Gastroesophageal sphincter (tissue), 3 donors: Measurements from ENCODE around the gene UBC.

Experiments
- EP300 ChIP-seq: sonication (generic); formaldehyde crosslinking; IDR thresholded peaks from one replicate; pipeline ENCODE4 v1.6.1; 2017; ENCODE audit warnings: antibody characterized with exemption, mild to moderate bottlenecking
- POLR2A ChIP-seq, 2 donors: fragments of 450-650 bp; IDR thresholded peaks; one replicate each; pipeline ENCODE4 v1.6.1; 2017; ENCODE audit warnings: antibody characterized with exemption in 2 of 2, mild to moderate bottlenecking in 2 of 2, moderate library complexity in 1 of 2
- POLR2AphosphoS5 ChIP-seq: sonication (generic); formaldehyde crosslinking; IDR thresholded peaks from one replicate; pipeline ENCODE4 v1.6.1; 2017; ENCODE audit warnings: antibody characterized with exemption
- TF ChIP-seq, protein P1 (sequence below), 4 experiments: fragments of 200-600 bp in 2 of 4; fragments of 450-650 bp in 2 of 4; sonication (generic) in 1 of 4; IDR thresholded peaks; one replicate each; pipeline ENCODE4 v1.5.1; 2017 to 2019; ENCODE audit warnings: antibody characterized with exemption in 4 of 4, mild to moderate bottlenecking in 2 of 4, moderate library complexity in 2 of 4

DNA sequence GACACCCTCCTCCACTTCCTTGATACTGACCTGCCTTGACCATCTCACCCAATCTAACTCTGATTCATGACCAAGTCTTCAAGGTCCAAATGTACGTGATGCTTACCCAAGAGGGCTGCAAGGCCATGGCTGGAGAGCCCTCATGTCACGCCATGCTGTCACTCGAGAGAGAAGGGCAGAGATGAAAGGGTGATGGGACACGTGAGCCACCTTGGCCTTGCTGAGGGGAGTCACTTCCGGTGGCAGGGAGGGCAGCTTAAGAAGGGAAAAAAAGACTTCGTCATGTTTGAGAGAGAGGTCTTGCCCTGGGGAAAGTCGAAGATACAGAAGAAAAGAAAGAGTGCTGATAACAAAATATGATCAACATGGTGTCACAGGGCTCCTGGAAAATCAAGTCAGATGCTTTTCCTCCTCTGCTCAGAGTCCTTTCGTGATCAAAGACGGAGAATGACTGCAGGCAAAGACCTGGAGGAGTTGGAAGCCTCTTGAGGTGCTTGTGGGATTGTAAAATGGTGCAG, 47.5 kb downstream of the UBC start:
- TF ChIP-seq POLR2A (IDR thresholded peaks at IDR 0.05) (no peak), POLR2AphosphoS5 (no peak), EP300 (no peak)
- TF ChIP-seq, protein P1, sequence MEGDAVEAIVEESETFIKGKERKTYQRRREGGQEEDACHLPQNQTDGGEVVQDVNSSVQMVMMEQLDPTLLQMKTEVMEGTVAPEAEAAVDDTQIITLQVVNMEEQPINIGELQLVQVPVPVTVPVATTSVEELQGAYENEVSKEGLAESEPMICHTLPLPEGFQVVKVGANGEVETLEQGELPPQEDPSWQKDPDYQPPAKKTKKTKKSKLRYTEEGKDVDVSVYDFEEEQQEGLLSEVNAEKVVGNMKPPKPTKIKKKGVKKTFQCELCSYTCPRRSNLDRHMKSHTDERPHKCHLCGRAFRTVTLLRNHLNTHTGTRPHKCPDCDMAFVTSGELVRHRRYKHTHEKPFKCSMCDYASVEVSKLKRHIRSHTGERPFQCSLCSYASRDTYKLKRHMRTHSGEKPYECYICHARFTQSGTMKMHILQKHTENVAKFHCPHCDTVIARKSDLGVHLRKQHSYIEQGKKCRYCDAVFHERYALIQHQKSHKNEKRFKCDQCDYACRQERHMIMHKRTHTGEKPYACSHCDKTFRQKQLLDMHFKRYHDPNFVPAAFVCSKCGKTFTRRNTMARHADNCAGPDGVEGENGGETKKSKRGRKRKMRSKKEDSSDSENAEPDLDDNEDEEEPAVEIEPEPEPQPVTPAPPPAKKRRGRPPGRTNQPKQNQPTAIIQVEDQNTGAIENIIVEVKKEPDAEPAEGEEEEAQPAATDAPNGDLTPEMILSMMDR (IDR thresholded peaks at IDR 0.05): no peak
